Pancreas (tissue), 10 donors: ENCODE data around the gene SMAD3. TPM values are rescaled to one million over a fixed set of nuclear protein-coding genes. Genes with fewer than 3 reads are reported as not detected.
"Not testable (repeated sequence)": the region's sequence is repeated elsewhere in the genome, so short reads cannot be mapped to it uniquely, and the experiment has no call there.

Source experiments
- ATAC-seq, 4 donors: fragments of 200-7000 bp; cut with Tn5 transposase; one replicate each; pipeline versions ENCODE4 v1.8.0 to v1.9.1; 2020; ENCODE audit warnings: mild to moderate bottlenecking in 4 of 4, moderate library complexity in 4 of 4
- DNase-seq, 6 donors: peaks; one replicate each; pipeline ENCODE4 v3.0.0-alpha.2; 2020
- FAIRE-seq: peaks from 2 replicates; lab custom pipeline; 2012; peaks lifted over from hg19 to GRCh38; lab: Jason Lieb, UNC
- H3K27ac ChIP-seq, 4 donors: fragments of 200-600 bp; sonication (generic); 1 replicate in 3 of 4; 2 replicates in 1 of 4; pipeline versions ENCODE4 v1.5.0 to v1.8.0; 2020
- H3K27me3 ChIP-seq, 4 donors: fragments of 200-600 bp; one replicate each; pipeline ENCODE4 v1.8.0; 2021
- H3K36me3 ChIP-seq, 3 donors: fragments of 200-600 bp; sonication (generic) in 1 of 3; one replicate each; pipeline versions ENCODE4 v1.5.0 to v1.8.0; 2020 to 2021
- H3K4me1 ChIP-seq, 3 donors: fragments of 200-600 bp; one replicate each; pipeline ENCODE4 v1.8.0; 2021
- H3K4me3 ChIP-seq, 4 donors: fragments of 200-600 bp; sonication (generic) in 2 of 4; one replicate each; pipeline versions ENCODE4 v1.5.0 to v1.8.0; 2020 to 2021
- H3K9me3 ChIP-seq, 4 donors: fragments of 200-600 bp; one replicate each; pipeline ENCODE4 v1.8.0; 2021
- CTCF ChIP-seq, 4 donors: fragments of 200-600 bp; sonication (generic) in 3 of 4; IDR thresholded peaks; one replicate each; pipeline versions ENCODE4 v1.5.0 to v1.8.0; 2021; ENCODE audit warnings: antibody characterized with exemption in 4 of 4
- whole genome bisulfite sequencing, 2 donors: extraction: QIAGEN DNeasy Blood & Tissue Kit; methylation state at CpG; one replicate each; pipeline ENCODE4 v1.1.7; 2013; 5-methylcytosine and 5-hydroxymethylcytosine counted together
- intact Hi-C, 3 donors: fragments of 100-400 bp; cut with DNase I; formaldehyde crosslinking; loops; one replicate each; pipeline versions ENCODE4 v1.11.1 to v1.14.2; 2022
- polyA plus RNA-seq, 2 donors: library from polyadenylated mRNA; stranded (reverse); fragments of 200-250 nt; gene quantifications; one replicate each; pipeline ENCODE4 v1.2.3, GENCODE V29; 2013
- total RNA-seq, 6 donors: library from RNA; stranded (reverse); fragmentation: NEBNext Ultra II Directional in 4 of 6; extraction: Animal tissue kit (Norgen Biotek cat#: 25700) in 4 of 6; gene quantifications; one replicate each; pipeline versions ENCODE4 v1.2.1 to v1.2.4, GENCODE V29; 2021 to 2023
- donor health status: healthy with polysubstance abuse.
- donor health status: DM: no; HTN: no; CAD: no; lungs with moderate emphysema.
- donor health status: DM: no; HTN: no; CAD: no.
- donor health status: control.
- donor health status: control.
- donor health status: Bipolar disorder and iron deficiency.
- donor health status: DM: yes; HTN: yes; CAD: no.
- donor health status: DM: no; HTN: no; CAD: no.
- donor health status: DM: no; HTN: no; CAD: no.
- donor health status: DM: yes; HTN: yes; CAD: no.

SMAD3 gene
- total and polyA plus RNA-seq, 8 donors = 7.9 to 42.5 (median 21.4) TPM

GRCh38 chr15:67019884-67020520 is 45.4 kb upstream of the SMAD3 start:
- H3K27ac ChIP-seq = no peak overlapping the region
- no peaks in the 10 kb centered on the region for H3K27me3 ChIP-seq
- WGBS, 2 donors = 70 to 71% methylated on average over 5 of the region's 5 CpGs
- ATAC-seq (no peak), DNase-seq (no peak), FAIRE-seq (no peak)
- TF ChIP-seq CTCF (IDR thresholded peaks at IDR 0.05) = no peak
- no peaks in the 10 kb centered on the region for H3K9me3 ChIP-seq
- no peaks in the 10 kb centered on the region for H3K36me3 ChIP-seq
- peaks cover 14 to 22% (median 16%) of the 10 kb centered on the region in 3 donors for H3K4me1 ChIP-seq
- no peak overlapping the region for H3K4me3 ChIP-seq
- intact Hi-C loops = no loop called here

- not testable (repeated sequence) for FAIRE-seq
Observed at GRCh38 chr15:67020668-67021067, 44.7 kb upstream of the SMAD3 start.

GRCh38 chr15:67021455-67021854 is 43.9 kb upstream of the SMAD3 start:
- Histone ChIP-seq H3K36me3 (no peaks in the 10 kb centered on the region), H3K27me3 (no peaks in the 10 kb centered on the region), H3K4me3 (no peak overlapping the region), H3K9me3 (no peaks in the 10 kb centered on the region), H3K4me1 (peaks cover 29 to 36% (median 31%) of the 10 kb centered on the region in 3 donors), H3K27ac (no peak overlapping the region)
- no peak for TF ChIP-seq CTCF (IDR thresholded peaks at IDR 0.05)
- ATAC-seq (no peak), DNase-seq (no peak), FAIRE-seq (no peak)
- intact Hi-C loops = no loop called here

More at GRCh38 chr15:67020668-67021067, 44.7 kb upstream of the SMAD3 start:
- H3K27me3 ChIP-seq, H3K9me3 ChIP-seq, DNase-seq, H3K4me3 ChIP-seq, intact Hi-C loops, ATAC-seq, H3K27ac ChIP-seq, H3K36me3 ChIP-seq: not testable (repeated sequence)
- H3K4me1 ChIP-seq = peaks cover 21 to 28% (median 23%) of the 10 kb centered on the region in 3 donors
- WGBS, 2 donors = 80 to 88% methylated on average over 2 of the region's 2 CpGs

- no peaks in the 10 kb centered on the region for H3K36me3 ChIP-seq
- H3K27me3 ChIP-seq = no peaks in the 10 kb centered on the region
- H3K27ac ChIP-seq = no peak overlapping the region
- intact Hi-C loops = no loop called here
- no peak for ATAC-seq
- no peak for FAIRE-seq
- TF ChIP-seq CTCF (IDR thresholded peaks at IDR 0.05) = no peak
- H3K4me3 ChIP-seq = no peak overlapping the region
- no peaks in the 10 kb centered on the region for H3K9me3 ChIP-seq
- peaks cover 30 to 38% (median 32%) of the 10 kb centered on the region in 3 donors for H3K4me1 ChIP-seq
- DNase-seq = no peak
Observed at GRCh38 chr15:67022587-67023105, 42.8 kb upstream of the SMAD3 start.

- no peaks in the 10 kb centered on the region for H3K27me3 ChIP-seq
- peak overlapping the region; percentile 65 to 87 (median 70) for H3K27ac ChIP-seq
- intact Hi-C loops = no loop called here
- peak in 3 of 6 donors; percentile 52 to 80 (median 59) for DNase-seq
- WGBS, 2 donors = 38 to 42% methylated on average over 7 of the region's 7 CpGs
- H3K9me3 ChIP-seq = no peaks in the 10 kb centered on the region
- no peak for FAIRE-seq
- peaks cover 30 to 38% (median 32%) of the 10 kb centered on the region in 3 donors for H3K4me1 ChIP-seq
- no peak overlapping the region for H3K4me3 ChIP-seq
- H3K36me3 ChIP-seq = no peaks in the 10 kb centered on the region
- no peak for TF ChIP-seq CTCF (IDR thresholded peaks at IDR 0.05)
- ATAC-seq = peak; percentile 63 to 72 (median 66)
Observed at GRCh38 chr15:67023517-67024313, 41.7 kb upstream of the SMAD3 start.
